Measurements from ENCODE around the gene TNS4. TPM values are rescaled to one million over a fixed set of nuclear protein-coding genes. Genes with fewer than 3 reads are reported as not detected.

TNS4 gene
- total RNA-seq, 1 donor from 2014 or later, result not detected

- H3K36me3 ChIP-seq, result no peaks in the 10 kb centered on the region
- H3K27me3 ChIP-seq, result peaks cover 6% of the 10 kb centered on the region
- peak overlapping the region; percentile 87 for H3K27ac Mint-ChIP-seq
- H3K36me3 Mint-ChIP-seq, result no peaks in the 10 kb centered on the region
- H3K9ac ChIP-seq, result no peak overlapping the region
- peaks cover 28% of the 10 kb centered on the region for H3K4me1 Mint-ChIP-seq
- no peaks in the 10 kb centered on the region for H4K20me1 ChIP-seq (ENCODE audit: low read depth)
- H3K4me2 ChIP-seq, result peak overlapping the region; percentile 89
- peaks cover 6% of the 10 kb centered on the region for H3K79me2 ChIP-seq (ENCODE audit: low read depth)
- DNase-seq (ENCODE audit: low spot score), result no peak
- peaks cover 8% of the 10 kb centered on the region for H3K27me3 Mint-ChIP-seq (ENCODE audit: insufficient read depth, low read depth)
- H3K9me3 Mint-ChIP-seq, result no peaks in the 10 kb centered on the region
- H3K4me3 Mint-ChIP-seq, result peak overlapping the region; percentile 89
- peaks cover 14% of the 10 kb centered on the region for H3F3A ChIP-seq (ENCODE audit: low read depth)
- H3K9me3 ChIP-seq (ENCODE audit: low read depth), result no peaks in the 10 kb centered on the region
- peaks cover 13% of the 10 kb centered on the region for H3K4me1 ChIP-seq
- H3K27ac ChIP-seq, result no peak overlapping the region
- peak overlapping the region; percentile 55 for H2AFZ ChIP-seq (replicated peaks)
- TF ChIP-seq, protein P1, sequence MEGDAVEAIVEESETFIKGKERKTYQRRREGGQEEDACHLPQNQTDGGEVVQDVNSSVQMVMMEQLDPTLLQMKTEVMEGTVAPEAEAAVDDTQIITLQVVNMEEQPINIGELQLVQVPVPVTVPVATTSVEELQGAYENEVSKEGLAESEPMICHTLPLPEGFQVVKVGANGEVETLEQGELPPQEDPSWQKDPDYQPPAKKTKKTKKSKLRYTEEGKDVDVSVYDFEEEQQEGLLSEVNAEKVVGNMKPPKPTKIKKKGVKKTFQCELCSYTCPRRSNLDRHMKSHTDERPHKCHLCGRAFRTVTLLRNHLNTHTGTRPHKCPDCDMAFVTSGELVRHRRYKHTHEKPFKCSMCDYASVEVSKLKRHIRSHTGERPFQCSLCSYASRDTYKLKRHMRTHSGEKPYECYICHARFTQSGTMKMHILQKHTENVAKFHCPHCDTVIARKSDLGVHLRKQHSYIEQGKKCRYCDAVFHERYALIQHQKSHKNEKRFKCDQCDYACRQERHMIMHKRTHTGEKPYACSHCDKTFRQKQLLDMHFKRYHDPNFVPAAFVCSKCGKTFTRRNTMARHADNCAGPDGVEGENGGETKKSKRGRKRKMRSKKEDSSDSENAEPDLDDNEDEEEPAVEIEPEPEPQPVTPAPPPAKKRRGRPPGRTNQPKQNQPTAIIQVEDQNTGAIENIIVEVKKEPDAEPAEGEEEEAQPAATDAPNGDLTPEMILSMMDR (IDR thresholded peaks at IDR 0.05), result peak; percentile 3
- no peak for TF ChIP-seq EZH2 (IDR thresholded peaks at IDR 0.05)
- TF ChIP-seq EZH2phosphoT487 (IDR thresholded peaks at IDR 0.05), result no peak
- H3K4me3 ChIP-seq, result peak overlapping the region; percentile 55
Observed at GRCh38 chr17:40443988-40444899, 57.2 kb downstream of the TNS4 start.

- no peaks in the 10 kb centered on the region for H4K20me1 ChIP-seq (ENCODE audit: low read depth)
- no peaks in the 10 kb centered on the region for H3K9me3 Mint-ChIP-seq
- H3K4me3 Mint-ChIP-seq, result peak within 1 kb of the TSS; percentile 89
- no peak within 1 kb of the TSS for H3K27ac ChIP-seq
- peaks cover 13% of the 10 kb centered on the region for H3K4me1 ChIP-seq
- H3K9me3 ChIP-seq (ENCODE audit: low read depth), result no peaks in the 10 kb centered on the region
- H3F3A ChIP-seq (ENCODE audit: low read depth), result peaks cover 14% of the 10 kb centered on the region
- no peaks in the 10 kb centered on the region for H3K36me3 Mint-ChIP-seq
- H3K4me1 Mint-ChIP-seq, result peaks cover 25% of the 10 kb centered on the region
- H3K27me3 ChIP-seq, result peaks cover 6% of the 10 kb centered on the region
- H3K27ac Mint-ChIP-seq, result peak within 1 kb of the TSS; percentile 87
- DNase-seq (ENCODE audit: low spot score), result peak; percentile 94
- peak within 1 kb of the TSS; percentile 55 for H3K4me3 ChIP-seq
- H3K27me3 Mint-ChIP-seq (ENCODE audit: insufficient read depth, low read depth), result peaks cover 8% of the 10 kb centered on the region
- peak within 1 kb of the TSS; percentile 55 for H2AFZ ChIP-seq (replicated peaks)
- peaks cover 6% of the 10 kb centered on the region for H3K79me2 ChIP-seq (ENCODE audit: low read depth)
- H3K36me3 ChIP-seq, result no peaks in the 10 kb centered on the region
- TF ChIP-seq EZH2phosphoT487 (IDR thresholded peaks at IDR 0.05), result peak; percentile 19
- TF ChIP-seq, protein P1 (IDR thresholded peaks at IDR 0.05), result peak; percentile 43
- peak; percentile 25 for TF ChIP-seq EZH2 (IDR thresholded peaks at IDR 0.05)
- H3K4me2 ChIP-seq, result peak within 1 kb of the TSS; percentile 89
- no peak within 1 kb of the TSS for H3K9ac ChIP-seq
Observed at GRCh38 chr17:40443196-40443987, 58.0 kb downstream of the TNS4 start, which contains the start of gene IGFBP4. Gene IGFBP4 (plus strand): TSS chr17:40443450. CDS start chr17:40443736, 286 bp downstream.

GRCh38 chr17:40442392-40443195, 58.8 kb downstream of the TNS4 start:
- no peak for DNase-seq (ENCODE audit: low spot score)
- no peaks in the 10 kb centered on the region for H3K36me3 Mint-ChIP-seq
- H3K27ac ChIP-seq, result no peak overlapping the region
- H3K36me3 ChIP-seq, result no peaks in the 10 kb centered on the region
- no peaks in the 10 kb centered on the region for H4K20me1 ChIP-seq (ENCODE audit: low read depth)
- H3K4me3 Mint-ChIP-seq, result peak overlapping the region; percentile 80
- H3K4me3 ChIP-seq, result peak overlapping the region; percentile 55
- H3K27me3 Mint-ChIP-seq (ENCODE audit: insufficient read depth, low read depth), result peaks cover 8% of the 10 kb centered on the region
- H2AFZ ChIP-seq (replicated peaks), result peak overlapping the region; percentile 53
- peaks cover 14% of the 10 kb centered on the region for H3F3A ChIP-seq (ENCODE audit: low read depth)
- peaks cover 25% of the 10 kb centered on the region for H3K4me1 Mint-ChIP-seq
- peak overlapping the region; percentile 18 for H3K27ac Mint-ChIP-seq
- H3K4me2 ChIP-seq, result peak overlapping the region; percentile 89
- no peaks in the 10 kb centered on the region for H3K9me3 ChIP-seq (ENCODE audit: low read depth)
- H3K9ac ChIP-seq, result no peak overlapping the region
- H3K4me1 ChIP-seq, result peaks cover 13% of the 10 kb centered on the region
- TF ChIP-seq, protein P1 (IDR thresholded peaks at IDR 0.05), result no peak
- peak; percentile 20 for TF ChIP-seq EZH2phosphoT487 (IDR thresholded peaks at IDR 0.05)
- peaks cover 6% of the 10 kb centered on the region for H3K79me2 ChIP-seq (ENCODE audit: low read depth)
- no peaks in the 10 kb centered on the region for H3K9me3 Mint-ChIP-seq
- peaks cover 6% of the 10 kb centered on the region for H3K27me3 ChIP-seq
